Osteocyte (in vitro differentiated cells): ENCODE data around the gene ATF7IP2. TPM values are rescaled to one million over a fixed set of nuclear protein-coding genes. Genes with fewer than 3 reads are reported as not detected.

ENCODE experiments used
- DNase-seq: peaks from one replicate; pipeline ENCODE4 v3.0.0; 2021; ENCODE audit warnings: mixed read lengths; ENCODE audit not compliant: unreplicated experiment; ENCODE audit errors: extremely low spot score
- H3K27ac Mint-ChIP-seq: one replicate; pipeline ENCODE4 v1.8.0; 2021; ENCODE audit warnings: mild to moderate bottlenecking, mixed read lengths; ENCODE audit not compliant: unreplicated experiment
- H3K27me3 Mint-ChIP-seq: one replicate; pipeline ENCODE4 v1.8.0; 2021; ENCODE audit warnings: mixed read lengths; ENCODE audit not compliant: unreplicated experiment
- H3K36me3 Mint-ChIP-seq: one replicate; pipeline ENCODE4 v1.8.0; 2021; ENCODE audit warnings: mixed read lengths; ENCODE audit not compliant: unreplicated experiment
- H3K4me1 Mint-ChIP-seq: one replicate; pipeline ENCODE4 v1.8.0; 2021; ENCODE audit warnings: mixed read lengths; ENCODE audit not compliant: unreplicated experiment
- H3K4me3 Mint-ChIP-seq: one replicate; pipeline ENCODE4 v1.8.0; 2021; ENCODE audit warnings: mild to moderate bottlenecking, moderate library complexity, mixed read lengths; ENCODE audit not compliant: unreplicated experiment
- H3K9me3 Mint-ChIP-seq: one replicate; pipeline ENCODE4 v1.8.0; 2021; ENCODE audit warnings: mixed read lengths; ENCODE audit not compliant: unreplicated experiment
- CTCF ChIP-seq: fragments of 200-600 bp; sonication (generic); IDR thresholded peaks from 2 replicates; pipeline ENCODE4 v1.5.0; 2021; ENCODE audit warnings: antibody characterized with exemption, mild to moderate bottlenecking, moderate library complexity
- total RNA-seq: library from RNA; stranded (reverse); gene quantifications from 2 replicates; pipeline ENCODE4 v1.2.1, GENCODE V29; 2021

ATF7IP2 gene
- total RNA-seq, 1 donor from 2014 or later, result 7.2 TPM

- no peaks in the 10 kb centered on the region for H3K36me3 Mint-ChIP-seq
- no peak overlapping the region for H3K27ac Mint-ChIP-seq
- H3K4me3 Mint-ChIP-seq, result no peak overlapping the region
- H3K9me3 Mint-ChIP-seq, result no peaks in the 10 kb centered on the region
- peaks cover 7% of the 10 kb centered on the region for H3K4me1 Mint-ChIP-seq
- DNase-seq, result no peak
- TF ChIP-seq CTCF, result peak; percentile 74
- peaks cover 6% of the 10 kb centered on the region for H3K27me3 Mint-ChIP-seq
Observed at GRCh38 chr16:10514369-10515055, 128.7 kb downstream of the ATF7IP2 start.

GRCh38 chr16:10517868-10518267, 132.0 kb downstream of the ATF7IP2 start:
- Mint-ChIP-seq H3K4me3 (no peak overlapping the region), H3K9me3 (no peaks in the 10 kb centered on the region), H3K4me1 (peaks cover 7% of the 10 kb centered on the region), H3K27me3 (no peaks in the 10 kb centered on the region), H3K36me3 (no peaks in the 10 kb centered on the region), H3K27ac (no peak overlapping the region)
- DNase-seq, result no peak
- no peak for TF ChIP-seq CTCF

- DNase-seq, result no peak
- Mint-ChIP-seq H3K36me3 (no peaks in the 10 kb centered on the region), H3K4me1 (peaks cover 7% of the 10 kb centered on the region)
Observed at GRCh38 chr16:10518479-10519041, 132.7 kb downstream of the ATF7IP2 start.

GRCh38 chr16:10519297-10519696, 133.4 kb downstream of the ATF7IP2 start:
- no peaks in the 10 kb centered on the region for H3K27me3 Mint-ChIP-seq
- no peak overlapping the region for H3K27ac Mint-ChIP-seq
- H3K9me3 Mint-ChIP-seq, result no peaks in the 10 kb centered on the region

More at GRCh38 chr16:10518479-10519041, 132.7 kb downstream of the ATF7IP2 start:
- H3K27me3 Mint-ChIP-seq, result no peaks in the 10 kb centered on the region
- H3K4me3 Mint-ChIP-seq, result no peak overlapping the region
- no peak for TF ChIP-seq CTCF
- no peaks in the 10 kb centered on the region for H3K9me3 Mint-ChIP-seq
- H3K27ac Mint-ChIP-seq, result no peak overlapping the region

More at GRCh38 chr16:10519297-10519696, 133.4 kb downstream of the ATF7IP2 start:
- Mint-ChIP-seq H3K4me3 (no peak overlapping the region), H3K36me3 (no peaks in the 10 kb centered on the region), H3K4me1 (peaks cover 6% of the 10 kb centered on the region)
- DNase-seq, result no peak
- TF ChIP-seq CTCF, result no peak
